Measurements from ENCODE around the gene SEPTIN14. TPM values are rescaled to one million over a fixed set of nuclear protein-coding genes. Genes with fewer than 3 reads are reported as not detected.

The SEPTIN14 gene
- total and polyA plus RNA-seq, 2 of the 8 experiments (the other 6 are each of a cell fraction or from before 2014, with no cell fraction given): not detected

DNA sequence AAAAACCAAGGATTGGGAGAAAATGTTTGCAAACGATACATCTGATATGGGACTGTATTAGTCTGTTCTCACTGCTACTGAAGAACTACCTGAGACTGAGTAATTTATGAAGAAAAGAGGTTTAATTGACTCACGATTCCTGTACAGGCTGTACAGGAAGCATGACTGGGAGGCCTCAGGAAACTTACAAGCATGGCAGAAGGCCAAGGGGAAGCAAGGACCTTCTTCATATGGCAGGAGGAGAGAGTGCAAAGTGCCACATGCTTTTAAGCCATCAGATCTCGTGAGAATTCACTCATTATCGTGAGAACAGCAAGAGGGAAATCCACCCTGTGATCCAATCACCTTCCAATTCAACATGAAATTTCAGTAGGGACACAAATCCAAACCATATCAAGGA is 35.7 kb upstream of the SEPTIN14 start:
- FAIRE-seq: no peak
- ChIA-PET CTCF (ENCODE audit: partially characterized antibody) (no interaction called here), POLR2A (ENCODE audit: partially characterized antibody) (interaction anchor here (0.7 kb wide), 1 partner anchor 166 kb away, joined by 3 read pairs; the partner anchor contains the start of gene SUMF2)
- 89% methylated on average over 4 of the region's 4 CpGs; no CpG with 5 or more reads in 1 of the 2 experiments for WGBS, 2 experiments (ENCODE audit: extremely low coverage in 1 of 2, insufficient coverage in 1 of 2, insufficient read length in 1 of 2, insufficient replicate concordance in 2 of 2, low coverage in 1 of 2, low lambda C conversion rate in 2 of 2, missing lambda C conversion rate in 1 of 2)
- Histone ChIP-seq H3K27ac (ENCODE audit: low read depth, low read length) (no peak overlapping the region), H3K9ac (replicated peaks in 1 of 4; ENCODE audit: extremely low read depth in 1 of 4, low read depth in 3 of 4, low read length in 3 of 4) (no peak overlapping the region), H2BK20ac (ENCODE audit: low read length) (no peak overlapping the region), H3K4me3 (ENCODE audit: extremely low read depth in 1 of 4, insufficient read depth in 2 of 4, low read depth in 3 of 4, low read length in 4 of 4) (no peak overlapping the region), H4K91ac (replicated peaks; ENCODE audit: insufficient read length, low read length) (no peak overlapping the region), H2AK5ac (ENCODE audit: low read depth, low read length) (no peak overlapping the region), H2BK120ac (replicated peaks; ENCODE audit: low read depth, low read length) (no peak overlapping the region), H4K20me1 (replicated peaks in 1 of 2; ENCODE audit: control insufficient read depth in 1 of 2, insufficient read depth in 2 of 2, low read length in 2 of 2) (no peaks in the 10 kb centered on the region), H3K4ac (replicated peaks; ENCODE audit: insufficient read length, low read depth, low read length) (no peak overlapping the region), H3K79me2 (ENCODE audit: control insufficient read depth in 1 of 2, insufficient read depth in 2 of 2, low read length in 2 of 2) (no peaks in the 10 kb centered on the region), H3K14ac (ENCODE audit: insufficient read length) (no peak overlapping the region), H2BK15ac (ENCODE audit: low read length) (no peak overlapping the region), H2BK12ac (ENCODE audit: low read depth, low read length) (no peak overlapping the region), H4K8ac (ENCODE audit: extremely low read depth, insufficient read depth, low read length) (no peak overlapping the region), H3K18ac (ENCODE audit: extremely low read depth, low read length) (no peak overlapping the region), H4K5ac (ENCODE audit: insufficient read length, low read depth, low read length) (no peak overlapping the region), H3K9me3 (ENCODE audit: insufficient read depth in 2 of 2, low read depth in 1 of 2, low read length in 1 of 2) (no peaks in the 10 kb centered on the region; a peak in 1 of 4 replicates), H3K23me2 (ENCODE audit: low read depth, low read length) (no peaks in the 10 kb centered on the region), H3K4me2 (ENCODE audit: insufficient read depth in 1 of 2, low read depth in 2 of 2, low read length in 2 of 2) (no peak overlapping the region), H3K79me1 (ENCODE audit: low read depth, low read length) (no peaks in the 10 kb centered on the region), H3K4me1 (replicated peaks in 1 of 4; ENCODE audit: control insufficient read depth in 3 of 4, insufficient read depth in 4 of 4, low read length in 3 of 4) (no peaks in the 10 kb centered on the region), H3K56ac (replicated peaks; ENCODE audit: insufficient read length, low read depth, low read length) (no peak overlapping the region), H2AFZ (ENCODE audit: low read length) (no peak overlapping the region), H3K23ac (ENCODE audit: insufficient read length) (no peak overlapping the region), H2BK5ac (ENCODE audit: low read depth, low read length) (no peak overlapping the region), H3K27me3 (replicated peaks in 1 of 4; ENCODE audit: control insufficient read depth in 3 of 4, extremely low read depth in 1 of 4, insufficient read depth in 3 of 4, low read length in 3 of 4) (no peaks in the 10 kb centered on the region), H3K36me3 (ENCODE audit: control insufficient read depth in 2 of 4, insufficient read depth in 4 of 4, low read length in 3 of 4) (peaks cover 0 to 3% (median 1%) of the 10 kb centered on the region in 4 experiments; a peak in 2 of 8 replicates)
- no peak for DNase-seq (ENCODE audit: low read depth in 1 of 2, low spot score in 2 of 2)
- TF ChIP-seq JUN (IDR thresholded peaks at IDR 0.05; ENCODE audit: low read depth, low read length) (no peak), KDM1A (IDR thresholded peaks at IDR 0.05; ENCODE audit: borderline replicate concordance, low read length) (no peak), SAP30 (IDR thresholded peaks at IDR 0.05; ENCODE audit: insufficient read depth, insufficient replicate concordance, low read length) (no peak)
- TF ChIP-seq, protein P1, sequence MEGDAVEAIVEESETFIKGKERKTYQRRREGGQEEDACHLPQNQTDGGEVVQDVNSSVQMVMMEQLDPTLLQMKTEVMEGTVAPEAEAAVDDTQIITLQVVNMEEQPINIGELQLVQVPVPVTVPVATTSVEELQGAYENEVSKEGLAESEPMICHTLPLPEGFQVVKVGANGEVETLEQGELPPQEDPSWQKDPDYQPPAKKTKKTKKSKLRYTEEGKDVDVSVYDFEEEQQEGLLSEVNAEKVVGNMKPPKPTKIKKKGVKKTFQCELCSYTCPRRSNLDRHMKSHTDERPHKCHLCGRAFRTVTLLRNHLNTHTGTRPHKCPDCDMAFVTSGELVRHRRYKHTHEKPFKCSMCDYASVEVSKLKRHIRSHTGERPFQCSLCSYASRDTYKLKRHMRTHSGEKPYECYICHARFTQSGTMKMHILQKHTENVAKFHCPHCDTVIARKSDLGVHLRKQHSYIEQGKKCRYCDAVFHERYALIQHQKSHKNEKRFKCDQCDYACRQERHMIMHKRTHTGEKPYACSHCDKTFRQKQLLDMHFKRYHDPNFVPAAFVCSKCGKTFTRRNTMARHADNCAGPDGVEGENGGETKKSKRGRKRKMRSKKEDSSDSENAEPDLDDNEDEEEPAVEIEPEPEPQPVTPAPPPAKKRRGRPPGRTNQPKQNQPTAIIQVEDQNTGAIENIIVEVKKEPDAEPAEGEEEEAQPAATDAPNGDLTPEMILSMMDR (IDR thresholded peaks at IDR 0.05; ENCODE audit: control extremely low read depth in 1 of 3, insufficient read depth in 1 of 3, low read depth in 1 of 3, low read length in 3 of 3): no peak
